MCF 10A (cell line): ENCODE data around the gene PLD1. TPM values are rescaled to one million over a fixed set of nuclear protein-coding genes. Genes with fewer than 3 reads are reported as not detected.

Experiments used
- BruUV-seq: library from RNA; stranded (reverse); fragments of 400-500 nt; replicated peaks from 2 replicates; lab custom pipeline; 2021; lab: Mats Ljungman, UMichigan
- CTCF ChIA-PET: fragments of 300-600 bp; sonication (Branson Sonifier 250); formaldehyde crosslinking; extraction: SDS; loops from one replicate; lab custom pipeline; 2021; ENCODE audit warnings: antibody characterized with exemption, inconsistent platforms; lab: Yijun Ruan, JAX
- POLR2A ChIA-PET: fragments of 300-600, 350-650 bp; sonication (Branson Sonifier 250); formaldehyde crosslinking; extraction: SDS; loops from one replicate; lab custom pipeline; 2020; ENCODE audit warnings: antibody characterized with exemption, inconsistent platforms; lab: Yijun Ruan, JAX
- DNase-seq: peaks from one replicate; pipeline ENCODE4 v3.0.0-alpha.2; 2018; ENCODE audit not compliant: unreplicated experiment
- H3K27ac Mint-ChIP-seq: one replicate; pipeline ENCODE4 v1.8.0; 2022; ENCODE audit warnings: mild to moderate bottlenecking, low read depth, mixed read lengths; ENCODE audit not compliant: unreplicated experiment
- H3K27me3 Mint-ChIP-seq: one replicate; pipeline ENCODE4 v1.8.0; 2022; ENCODE audit warnings: mixed read lengths; ENCODE audit not compliant: insufficient read depth, unreplicated experiment
- H3K36me3 Mint-ChIP-seq: one replicate; pipeline ENCODE4 v1.8.0; 2022; ENCODE audit warnings: mild to moderate bottlenecking, moderate library complexity, mixed read lengths; ENCODE audit not compliant: insufficient read depth, unreplicated experiment
- H3K4me1 Mint-ChIP-seq: one replicate; pipeline ENCODE4 v1.8.0; 2022; ENCODE audit warnings: mixed read lengths; ENCODE audit not compliant: insufficient read depth, unreplicated experiment
- H3K4me3 Mint-ChIP-seq: one replicate; pipeline ENCODE4 v1.8.0; 2022; ENCODE audit warnings: mild to moderate bottlenecking, moderate library complexity, mixed read lengths; ENCODE audit not compliant: unreplicated experiment
- H3K9me3 Mint-ChIP-seq: one replicate; pipeline ENCODE4 v1.8.0; 2022; ENCODE audit warnings: mixed read lengths; ENCODE audit not compliant: unreplicated experiment
- intact Hi-C: fragments of 100-400 bp; cut with micrococcal nuclease; formaldehyde crosslinking; loops from 2 replicates; pipeline ENCODE4 v1.14.1; 2022
- total RNA-seq: library from RNA; stranded (reverse); gene quantifications from 2 replicates; pipeline ENCODE4 v1.2.3, GENCODE V29; 2022
- TF ChIP-seq, protein P1 (sequence below): fragments of 200-600 bp; IDR thresholded peaks from one replicate; pipeline ENCODE4 v1.8.0; 2022; ENCODE audit warnings: antibody characterized with exemption, mild to moderate bottlenecking; ENCODE audit not compliant: unreplicated experiment

Gene PLD1
- total RNA-seq, 1 experiment from 2014 or later: 8.0 TPM

DNA sequence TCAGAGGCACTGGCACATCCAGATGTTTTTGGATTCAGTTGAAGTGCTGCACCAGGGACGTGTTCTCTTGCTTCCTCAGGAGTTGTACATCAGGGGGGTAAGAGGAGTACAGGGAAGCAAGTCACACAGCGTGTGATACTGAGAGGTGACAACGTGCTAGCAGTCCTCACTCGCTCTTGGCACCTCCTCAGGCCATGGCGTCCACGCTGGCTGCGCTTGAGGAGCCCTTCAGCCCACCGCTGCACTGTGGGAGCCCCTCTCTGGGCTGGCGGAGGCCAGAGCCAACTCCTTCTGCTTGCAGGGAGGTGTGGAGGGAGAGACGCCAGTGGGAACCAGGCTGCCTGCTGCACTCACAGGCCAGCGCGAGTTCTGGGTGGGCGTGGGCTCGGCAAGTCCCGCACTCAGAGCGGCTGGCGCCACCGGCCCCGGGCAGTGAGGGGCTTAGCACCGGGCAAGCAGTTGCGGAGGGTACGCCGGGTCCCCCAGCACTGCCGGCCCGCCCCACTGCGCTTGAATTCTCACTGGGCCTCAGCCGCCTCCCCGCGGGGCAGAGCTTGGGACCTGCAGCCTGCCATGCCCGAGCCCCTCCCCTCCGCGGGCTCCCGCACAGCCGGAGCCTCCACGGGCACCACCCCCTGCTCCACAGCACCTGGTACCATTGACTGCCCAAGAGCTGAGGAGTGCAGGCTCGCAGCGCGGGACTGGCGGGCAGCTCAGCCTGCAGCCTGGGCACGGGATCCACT, 64.5 kb downstream of the PLD1 start:
- BruUV-seq: no TSS peak
- no peak for DNase-seq
- Mint-ChIP-seq H3K27me3 (no peaks in the 10 kb centered on the region), H3K36me3 (no peaks in the 10 kb centered on the region), H3K9me3 (no peaks in the 10 kb centered on the region), H3K27ac (no peak overlapping the region), H3K4me1 (no peaks in the 10 kb centered on the region), H3K4me3 (no peak overlapping the region)
- TF ChIP-seq, protein P1, sequence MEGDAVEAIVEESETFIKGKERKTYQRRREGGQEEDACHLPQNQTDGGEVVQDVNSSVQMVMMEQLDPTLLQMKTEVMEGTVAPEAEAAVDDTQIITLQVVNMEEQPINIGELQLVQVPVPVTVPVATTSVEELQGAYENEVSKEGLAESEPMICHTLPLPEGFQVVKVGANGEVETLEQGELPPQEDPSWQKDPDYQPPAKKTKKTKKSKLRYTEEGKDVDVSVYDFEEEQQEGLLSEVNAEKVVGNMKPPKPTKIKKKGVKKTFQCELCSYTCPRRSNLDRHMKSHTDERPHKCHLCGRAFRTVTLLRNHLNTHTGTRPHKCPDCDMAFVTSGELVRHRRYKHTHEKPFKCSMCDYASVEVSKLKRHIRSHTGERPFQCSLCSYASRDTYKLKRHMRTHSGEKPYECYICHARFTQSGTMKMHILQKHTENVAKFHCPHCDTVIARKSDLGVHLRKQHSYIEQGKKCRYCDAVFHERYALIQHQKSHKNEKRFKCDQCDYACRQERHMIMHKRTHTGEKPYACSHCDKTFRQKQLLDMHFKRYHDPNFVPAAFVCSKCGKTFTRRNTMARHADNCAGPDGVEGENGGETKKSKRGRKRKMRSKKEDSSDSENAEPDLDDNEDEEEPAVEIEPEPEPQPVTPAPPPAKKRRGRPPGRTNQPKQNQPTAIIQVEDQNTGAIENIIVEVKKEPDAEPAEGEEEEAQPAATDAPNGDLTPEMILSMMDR: no peak
- intact Hi-C loops: no loop called here
- ChIA-PET CTCF (interaction anchor here (0.8 to 1.8 kb wide), 5 partner anchors 9 to 84 kb away, joined by 3 to 11 read pairs (median 3); no protein-coding TSS in a partner anchor), POLR2A (no interaction called here)

DNA sequence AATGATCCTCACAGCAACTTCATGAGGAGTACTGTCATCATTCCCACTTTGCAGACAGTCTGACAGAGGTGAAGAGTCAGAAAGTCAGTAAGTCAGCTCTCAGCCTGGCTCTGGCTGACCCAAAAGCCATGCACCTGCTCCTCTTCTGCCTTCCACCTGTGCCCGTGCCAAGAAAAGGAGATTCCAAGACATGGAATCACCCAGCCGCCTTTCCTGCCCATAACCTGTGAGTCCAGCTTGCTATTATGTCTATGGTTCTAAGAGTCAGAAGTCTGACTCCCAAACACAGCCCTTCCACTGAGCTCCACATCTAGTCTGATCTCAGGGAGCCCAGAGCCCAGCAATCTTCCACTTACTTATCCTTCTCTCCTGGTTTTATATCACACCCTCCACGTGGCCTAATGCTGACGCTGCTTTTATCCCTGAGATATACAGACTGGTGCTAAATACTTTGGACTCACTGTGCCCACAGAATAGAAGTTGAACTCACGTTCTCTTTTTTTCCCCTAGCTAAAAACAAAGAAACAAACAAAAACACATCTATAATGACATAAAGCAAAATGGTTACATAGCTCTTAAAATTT, 66.0 kb downstream of the PLD1 start:
- no peaks in the 10 kb centered on the region for H3K4me1 Mint-ChIP-seq
- intact Hi-C loops: no loop called here
- POLR2A ChIA-PET: interaction anchor here (0.8 kb wide), 1 partner anchor 80 kb away, joined by 3 read pairs; no protein-coding TSS in a partner anchor
- TF ChIP-seq, protein P1: no peak
- H3K27ac Mint-ChIP-seq: no peak overlapping the region
- DNase-seq: no peak
- no peak overlapping the region for H3K4me3 Mint-ChIP-seq
- no peaks in the 10 kb centered on the region for H3K27me3 Mint-ChIP-seq
- H3K36me3 Mint-ChIP-seq: no peaks in the 10 kb centered on the region
- CTCF ChIA-PET: interaction anchor here (0.6 to 1.8 kb wide), 4 partner anchors 28 to 98 kb away, joined by 3 to 11 read pairs (median 6); no protein-coding TSS in a partner anchor
- H3K9me3 Mint-ChIP-seq: no peaks in the 10 kb centered on the region
- BruUV-seq: no TSS peak

GRCh38 chr3:171743327-171744157, 66.7 kb downstream of the PLD1 start:
- Mint-ChIP-seq H3K27me3 (no peaks in the 10 kb centered on the region), H3K9me3 (no peaks in the 10 kb centered on the region), H3K4me1 (no peaks in the 10 kb centered on the region), H3K27ac (no peak overlapping the region), H3K36me3 (no peaks in the 10 kb centered on the region), H3K4me3 (no peak overlapping the region)
- no TSS peak for BruUV-seq
- TF ChIP-seq, protein P1: no peak
- intact Hi-C loops: no loop called here
- DNase-seq: no peak
- ChIA-PET CTCF (interaction anchor here (0.7 to 1.8 kb wide), 4 partner anchors 28 to 98 kb away, joined by 3 to 11 read pairs (median 6); no protein-coding TSS in a partner anchor), POLR2A (no interaction called here)
